Fibroblast of pulmonary artery (primary cell): ENCODE results near the gene WDR17.

Experiments
- DNase-seq: peaks from one replicate; pipeline ENCODE4 v3.0.0-alpha.2; 2010; ENCODE audit warnings: low read depth
- H3K4me3 ChIP-seq: replicated peaks from 2 replicates; pipeline ENCODE4 v1.5.1; 2011; ENCODE audit warnings: low read depth, mild to moderate bottlenecking, control low read depth, low read length, moderate library complexity
- TF ChIP-seq, protein P1 (sequence below): IDR thresholded peaks from 2 replicates; pipeline ENCODE4 v1.5.1; 2011; ENCODE audit warnings: mild to moderate bottlenecking, control low read depth, low read length, inconsistent platforms; ENCODE audit errors: missing control alignments

The WDR17 gene

DNA sequence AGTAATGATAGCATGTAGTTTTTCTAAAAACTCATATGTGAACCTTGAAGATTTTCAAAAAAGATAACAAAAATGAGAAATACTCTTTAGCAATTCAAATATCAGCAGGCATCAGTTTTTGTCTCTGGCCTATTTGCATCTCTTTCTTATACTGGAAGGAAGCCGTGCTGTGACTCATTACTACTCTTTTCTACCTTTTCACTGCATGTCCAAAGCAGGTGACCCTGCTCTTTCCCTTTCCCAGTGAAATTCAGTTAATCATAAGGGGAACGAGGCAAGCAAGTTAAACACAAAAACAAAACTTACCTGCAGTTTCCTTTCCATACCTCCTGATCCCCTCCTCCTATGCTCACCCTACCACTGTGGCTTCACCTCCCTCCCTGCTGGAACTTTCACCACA lies 120.4 kb downstream of the WDR17 start:
- DNase-seq = no peak
- TF ChIP-seq, protein P1, sequence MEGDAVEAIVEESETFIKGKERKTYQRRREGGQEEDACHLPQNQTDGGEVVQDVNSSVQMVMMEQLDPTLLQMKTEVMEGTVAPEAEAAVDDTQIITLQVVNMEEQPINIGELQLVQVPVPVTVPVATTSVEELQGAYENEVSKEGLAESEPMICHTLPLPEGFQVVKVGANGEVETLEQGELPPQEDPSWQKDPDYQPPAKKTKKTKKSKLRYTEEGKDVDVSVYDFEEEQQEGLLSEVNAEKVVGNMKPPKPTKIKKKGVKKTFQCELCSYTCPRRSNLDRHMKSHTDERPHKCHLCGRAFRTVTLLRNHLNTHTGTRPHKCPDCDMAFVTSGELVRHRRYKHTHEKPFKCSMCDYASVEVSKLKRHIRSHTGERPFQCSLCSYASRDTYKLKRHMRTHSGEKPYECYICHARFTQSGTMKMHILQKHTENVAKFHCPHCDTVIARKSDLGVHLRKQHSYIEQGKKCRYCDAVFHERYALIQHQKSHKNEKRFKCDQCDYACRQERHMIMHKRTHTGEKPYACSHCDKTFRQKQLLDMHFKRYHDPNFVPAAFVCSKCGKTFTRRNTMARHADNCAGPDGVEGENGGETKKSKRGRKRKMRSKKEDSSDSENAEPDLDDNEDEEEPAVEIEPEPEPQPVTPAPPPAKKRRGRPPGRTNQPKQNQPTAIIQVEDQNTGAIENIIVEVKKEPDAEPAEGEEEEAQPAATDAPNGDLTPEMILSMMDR = no peak

DNA sequence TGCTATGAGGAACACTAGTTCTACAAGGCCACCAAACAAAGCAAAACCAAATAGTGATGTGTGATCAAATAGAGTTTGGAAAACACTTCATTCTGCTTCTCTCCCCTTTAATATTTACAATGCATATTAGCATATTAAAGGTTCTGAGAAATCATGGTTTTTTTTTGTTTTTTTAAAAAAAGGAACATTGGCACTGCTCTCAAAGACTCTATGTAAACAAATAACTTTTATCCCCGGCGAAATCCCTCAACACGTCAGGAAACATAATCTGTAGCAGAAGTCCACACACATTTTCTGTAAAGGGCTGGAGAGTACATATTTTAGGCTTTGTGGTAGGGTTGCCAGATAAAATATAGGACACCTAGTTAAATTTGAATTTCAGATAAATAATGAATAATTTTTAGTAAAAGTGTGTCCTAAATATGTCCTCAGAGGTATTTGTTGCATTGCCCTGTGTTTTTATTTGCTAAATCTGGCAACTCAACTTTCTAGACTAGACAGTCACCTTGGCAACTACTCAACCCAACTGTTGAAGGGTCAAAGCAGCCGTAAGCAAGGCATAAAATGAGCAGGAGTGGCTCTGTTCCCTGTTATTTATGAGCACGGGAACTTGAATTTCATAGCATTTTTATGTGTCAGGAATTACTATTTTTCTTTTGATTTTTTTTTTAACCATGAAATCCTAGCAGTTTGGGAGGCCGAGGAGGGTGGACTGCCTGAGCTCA lies 121.2 kb downstream of the WDR17 start:
- no peak for DNase-seq
- TF ChIP-seq, protein P1 = no peak
- no peak overlapping the region for H3K4me3 ChIP-seq

More for the DNA sequence above, 120.4 kb downstream of the WDR17 start:
- H3K4me3 ChIP-seq = no peak overlapping the region

DNA sequence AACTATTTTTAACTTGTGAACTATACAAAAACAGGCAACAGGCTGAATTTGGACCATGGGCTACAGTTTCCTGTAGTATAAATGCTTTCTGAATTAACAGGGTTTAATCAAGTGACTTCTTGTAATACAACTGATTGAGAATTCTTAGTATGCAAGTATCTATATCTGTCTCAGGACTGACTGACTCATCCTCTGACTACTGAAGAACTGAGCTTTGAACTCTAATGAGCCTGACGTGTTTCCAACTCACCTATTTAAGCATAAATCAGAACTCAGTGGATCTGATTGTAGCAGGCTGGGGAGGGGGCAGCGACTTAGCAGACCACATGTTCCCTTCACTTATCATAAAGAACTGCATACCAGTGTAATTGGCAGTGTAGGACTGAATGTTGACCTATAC lies 122.0 kb downstream of the WDR17 start:
- TF ChIP-seq, protein P1 = no peak
- no peak overlapping the region for H3K4me3 ChIP-seq
- DNase-seq = no peak

GRCh38 chr4:176188654-176189053 lies 123.0 kb downstream of the WDR17 start:
- DNase-seq = no peak
- H3K4me3 ChIP-seq = no peak overlapping the region
- TF ChIP-seq, protein P1 = no peak

GRCh38 chr4:176189891-176190795 lies 124.5 kb downstream of the WDR17 start:
- no peak for DNase-seq
- TF ChIP-seq, protein P1 = no peak
- H3K4me3 ChIP-seq = no peak overlapping the region

DNA sequence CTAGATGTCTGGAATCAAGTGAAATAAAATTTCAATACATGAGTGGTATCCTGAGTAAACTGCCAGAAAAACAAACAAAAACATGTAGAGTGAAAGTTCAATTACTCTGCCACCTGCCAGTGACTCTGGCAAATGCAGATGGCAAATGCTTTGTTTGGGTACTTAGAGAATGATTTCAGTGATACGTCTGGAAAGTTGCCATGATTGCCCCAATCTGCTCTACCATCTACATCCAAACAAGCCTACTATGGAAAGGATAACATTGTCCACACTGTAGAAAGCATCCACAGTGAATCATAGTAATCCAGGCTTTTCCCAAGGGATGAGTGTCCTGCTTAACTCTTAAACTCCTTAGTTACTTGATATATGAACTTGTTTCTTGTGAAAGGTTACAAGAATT lies 126.3 kb downstream of the WDR17 start:
- TF ChIP-seq, protein P1 = no peak
- DNase-seq = no peak
- H3K4me3 ChIP-seq = no peak overlapping the region
